Stimulated activated CD8-positive, alpha-beta memory T cell treated with anti-CD3 and anti-CD28 coated beads, Interleukin-15, amount 100 ng/mL, for 24 hours (primary cell): ENCODE data around the gene ICA1.

ENCODE experiments used
- DNase-seq: peaks from one replicate; pipeline ENCODE4 v3.0.0-alpha.2; 2020; ENCODE audit warnings: low read depth

The ICA1 gene

DNA sequence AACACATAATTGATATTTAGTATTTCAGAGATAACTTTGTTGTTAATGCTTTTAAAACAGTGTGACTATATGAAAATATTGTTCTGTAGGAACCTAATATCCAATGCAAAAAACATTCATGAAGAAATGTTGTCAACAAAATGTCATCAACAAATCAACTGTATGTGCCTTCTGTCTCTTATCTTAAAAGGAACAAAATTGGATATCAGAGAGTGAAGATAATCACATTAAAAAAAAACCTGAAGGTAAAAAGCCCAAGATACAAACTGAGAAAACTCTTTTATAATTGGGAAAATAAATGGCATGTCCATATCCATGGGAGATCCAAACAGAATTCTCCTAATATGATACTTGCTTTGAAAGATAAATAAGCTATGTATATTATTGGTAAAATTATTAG, 33.9 kb downstream of the ICA1 start:
- DNase-seq: no peak

DNA sequence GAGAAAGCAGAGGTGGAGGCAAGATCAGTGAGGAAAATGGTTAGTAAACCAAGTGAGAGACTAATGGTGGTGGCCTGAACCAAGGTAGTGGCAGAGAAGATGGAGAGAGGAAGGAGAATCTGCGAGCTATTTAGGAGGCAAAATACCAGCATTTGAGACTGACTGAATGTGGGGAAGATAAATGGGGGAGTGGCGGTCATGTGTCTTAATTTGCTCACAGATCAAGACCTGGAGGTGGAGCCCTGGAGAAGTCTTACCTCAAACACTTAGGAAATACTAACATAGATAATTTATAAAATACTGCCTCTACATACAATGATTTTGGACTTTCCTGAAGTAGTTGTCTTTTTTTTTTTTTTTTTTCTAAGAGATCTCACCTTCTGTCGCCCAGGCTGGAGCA, 34.7 kb downstream of the ICA1 start:
- no peak for DNase-seq

DNA sequence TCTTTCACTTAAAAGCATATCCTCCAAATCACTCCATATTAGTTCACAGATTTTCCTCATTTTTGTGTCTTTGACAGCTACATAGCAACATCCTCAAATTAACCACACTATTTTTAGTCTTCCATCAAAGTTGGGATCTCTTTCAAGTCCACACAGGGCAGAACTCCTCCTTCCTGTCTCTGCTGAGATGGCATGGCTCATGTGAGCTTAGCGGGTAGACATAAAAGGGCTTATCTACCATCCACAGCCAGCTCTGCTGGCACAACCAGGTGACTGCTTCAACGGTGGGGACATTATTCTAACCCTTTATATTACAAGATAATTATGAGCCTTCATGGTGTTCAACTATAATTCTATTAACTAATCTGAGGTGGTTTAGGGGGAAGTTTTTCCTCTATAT, 35.5 kb downstream of the ICA1 start:
- DNase-seq: no peak

DNA sequence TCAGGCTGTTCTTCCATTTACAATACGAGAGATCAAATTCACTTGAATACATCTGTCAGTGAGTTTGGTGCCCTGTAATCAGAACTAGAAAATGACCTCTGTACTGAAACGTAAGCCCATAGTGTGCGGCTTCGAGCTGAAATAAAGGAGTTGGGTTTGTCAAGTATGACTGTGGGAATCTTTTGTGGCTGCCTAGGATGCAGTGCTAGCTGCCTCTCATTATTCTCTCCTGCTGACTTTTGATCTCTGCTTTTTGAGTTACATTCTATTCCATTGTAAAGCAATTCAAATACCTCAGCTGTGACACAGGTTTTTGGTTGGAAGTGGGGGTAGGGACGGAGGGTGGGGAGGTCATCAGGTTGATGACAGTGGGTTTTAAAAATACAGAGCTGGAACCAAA, 40.4 kb downstream of the ICA1 start:
- DNase-seq: no peak

DNA sequence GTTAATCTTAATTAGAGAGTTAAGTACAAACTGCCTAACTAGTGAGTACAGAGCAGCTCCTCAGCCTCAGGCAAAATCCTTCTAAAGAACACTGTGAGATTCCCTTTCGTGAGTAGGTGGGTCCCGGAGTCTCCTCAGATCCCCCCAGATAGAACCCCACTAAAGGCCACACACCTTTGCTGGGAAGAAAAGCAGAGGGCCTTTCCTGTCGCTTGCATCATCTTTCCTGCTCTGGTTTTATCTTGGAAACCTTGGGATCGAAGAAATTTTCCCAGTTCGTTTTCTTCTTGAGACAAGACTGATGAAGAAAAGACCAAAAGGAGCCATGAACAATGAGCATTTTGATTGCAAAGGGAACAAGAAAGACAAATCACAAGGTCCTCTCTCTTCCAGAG, 40.9 kb downstream of the ICA1 start:
- no peak for DNase-seq

- DNase-seq: no peak
Observed at GRCh38 chr7:8220376-8221100, 41.4 kb downstream of the ICA1 start.

- DNase-seq: no peak
Observed at GRCh38 chr7:8217200-8218068, 44.5 kb downstream of the ICA1 start.

DNA sequence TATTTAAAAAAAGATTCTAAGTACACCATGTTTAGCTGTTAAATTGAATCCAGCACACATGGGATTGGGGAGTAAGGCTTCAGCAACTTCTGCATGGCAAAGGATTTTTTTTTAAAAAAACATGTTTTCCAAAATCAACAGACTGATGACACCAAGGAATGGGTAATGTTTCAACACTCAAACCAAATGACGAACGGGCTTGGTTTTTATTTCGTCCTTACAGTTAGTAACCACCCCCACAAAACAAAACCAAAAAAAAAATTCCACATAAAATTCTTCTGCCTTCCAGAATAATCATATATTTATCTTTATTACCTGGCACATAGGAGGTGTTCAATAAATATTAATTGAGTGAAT, 45.7 kb downstream of the ICA1 start:
- DNase-seq: no peak

- DNase-seq: no peak
Observed at GRCh38 chr7:8215648-8216333, 46.2 kb downstream of the ICA1 start.

DNA sequence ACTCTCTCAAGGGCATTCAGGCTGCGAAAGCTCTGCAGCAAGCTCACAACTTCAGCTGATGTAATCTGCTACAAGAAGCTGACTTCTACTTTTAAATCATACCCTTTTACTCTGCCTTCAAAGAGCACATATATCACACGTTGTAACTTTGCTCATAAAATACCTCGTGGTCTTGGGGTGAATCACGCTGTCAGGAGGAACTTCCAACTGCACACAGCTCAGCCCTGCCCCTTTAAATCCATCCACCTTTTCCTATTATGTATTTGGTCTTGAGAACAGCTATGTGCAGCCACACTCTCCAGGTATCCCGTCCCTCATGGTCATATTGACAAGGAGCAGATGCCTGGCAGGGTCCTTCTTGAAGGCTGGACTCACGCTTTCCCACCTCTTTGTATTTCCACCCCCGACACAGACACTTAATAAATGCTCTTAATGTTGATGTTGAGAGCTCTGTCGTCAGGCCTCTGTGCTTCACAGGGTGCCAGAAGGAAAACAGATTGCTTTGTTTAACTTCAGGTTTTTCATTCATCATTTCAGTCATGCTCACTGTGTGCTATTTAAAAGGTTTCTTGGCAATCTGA, 47.6 kb downstream of the ICA1 start:
- DNase-seq: no peak

DNA sequence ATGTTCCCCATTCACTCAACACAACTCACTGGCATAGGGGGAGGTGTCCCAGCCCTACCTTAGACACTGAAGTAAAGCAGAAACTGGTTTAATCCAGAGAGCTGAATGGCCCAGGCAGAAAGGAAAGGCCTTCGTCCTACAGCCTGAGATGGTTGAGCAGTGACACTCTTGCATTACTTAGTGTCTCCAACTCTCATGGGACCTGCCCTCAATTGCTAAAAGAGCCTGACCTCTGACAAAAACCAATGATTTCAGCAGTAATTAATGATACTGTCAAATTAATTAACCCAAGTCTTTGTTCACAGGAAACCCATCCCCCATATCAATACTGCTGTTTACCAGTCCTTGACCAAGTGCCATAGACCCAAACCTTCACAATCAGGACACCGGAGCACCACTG, 48.6 kb downstream of the ICA1 start:
- no peak for DNase-seq

DNA sequence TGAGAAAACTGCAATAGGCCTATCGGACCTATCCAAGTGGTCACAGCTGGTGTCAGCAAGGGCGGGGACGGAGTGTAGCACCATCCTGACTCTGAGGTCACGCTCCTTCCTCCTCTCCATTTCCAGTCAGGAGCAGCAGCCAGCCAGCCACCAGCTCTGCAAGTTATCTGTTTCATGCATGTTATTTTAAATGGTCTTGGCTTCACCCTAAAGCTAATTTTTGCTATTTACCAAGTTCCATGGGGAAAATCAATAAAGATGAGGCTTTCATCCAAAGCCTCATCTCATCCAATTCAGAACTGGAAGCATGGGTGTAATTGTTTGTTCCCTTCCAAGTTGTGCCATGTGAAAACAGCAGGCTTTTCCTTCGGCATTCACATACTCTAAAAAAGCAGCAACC, 49.3 kb downstream of the ICA1 start:
- no peak for DNase-seq

DNA sequence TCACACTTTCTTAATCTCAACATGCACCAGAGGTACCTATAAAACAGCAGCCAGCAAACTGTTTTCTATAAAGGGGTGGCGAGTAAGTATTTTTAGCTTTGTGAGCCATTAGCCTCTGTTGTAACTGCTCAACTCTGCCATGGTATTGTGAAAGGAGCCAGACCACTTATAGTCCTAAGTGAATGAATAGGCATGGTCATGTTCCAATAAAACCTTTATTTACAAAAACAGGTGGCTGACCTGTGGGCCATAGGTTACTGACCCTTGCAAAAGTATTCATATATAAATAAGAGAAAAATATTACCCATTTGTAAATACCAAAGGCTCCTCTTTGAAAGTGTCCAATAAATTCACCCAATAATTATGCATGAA, 50.3 kb downstream of the ICA1 start:
- no peak for DNase-seq

DNA sequence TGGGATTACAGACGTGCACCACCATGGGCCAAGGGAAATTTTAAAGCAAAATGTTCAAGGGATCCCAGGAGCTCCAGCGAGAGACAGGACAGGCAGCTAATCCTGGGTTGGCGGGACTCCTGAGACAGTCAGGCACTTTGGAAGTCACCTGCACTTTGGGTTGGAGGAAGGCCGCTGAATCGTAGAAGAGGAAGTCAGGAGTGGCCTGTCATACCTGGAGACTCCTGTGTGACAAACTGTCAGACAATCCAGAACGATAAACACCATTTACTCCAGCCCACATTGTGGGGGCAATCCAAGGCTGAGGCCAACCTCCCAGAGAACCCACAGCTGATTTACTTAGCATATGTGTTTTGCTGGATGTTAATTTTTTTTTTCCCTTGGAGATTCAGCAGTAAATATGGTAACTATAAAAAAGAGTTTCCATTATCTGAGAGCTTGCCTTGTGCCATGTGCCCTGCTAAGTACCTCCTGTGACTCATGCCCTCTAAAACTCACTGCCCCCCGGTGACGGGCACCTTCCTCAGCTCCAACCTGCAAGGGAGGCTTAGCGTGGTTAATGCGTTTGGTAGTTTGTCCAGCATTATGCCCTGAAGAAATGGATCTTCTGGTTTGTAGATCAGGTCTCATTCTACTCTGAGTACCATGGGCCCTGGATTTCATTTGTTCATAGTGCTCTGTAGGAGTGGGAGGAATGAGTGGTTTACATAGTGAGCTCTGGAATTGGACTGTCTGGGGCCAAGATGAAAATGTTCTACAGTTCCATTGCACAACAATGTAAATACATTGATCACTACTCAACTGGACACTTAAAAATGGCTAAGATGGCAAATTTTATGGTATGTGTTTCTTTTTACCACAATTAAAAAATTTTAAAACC, 50.9 kb downstream of the ICA1 start:
- DNase-seq: no peak

- DNase-seq: no peak
Observed at GRCh38 chr7:8209353-8209752, 52.6 kb downstream of the ICA1 start.

DNA sequence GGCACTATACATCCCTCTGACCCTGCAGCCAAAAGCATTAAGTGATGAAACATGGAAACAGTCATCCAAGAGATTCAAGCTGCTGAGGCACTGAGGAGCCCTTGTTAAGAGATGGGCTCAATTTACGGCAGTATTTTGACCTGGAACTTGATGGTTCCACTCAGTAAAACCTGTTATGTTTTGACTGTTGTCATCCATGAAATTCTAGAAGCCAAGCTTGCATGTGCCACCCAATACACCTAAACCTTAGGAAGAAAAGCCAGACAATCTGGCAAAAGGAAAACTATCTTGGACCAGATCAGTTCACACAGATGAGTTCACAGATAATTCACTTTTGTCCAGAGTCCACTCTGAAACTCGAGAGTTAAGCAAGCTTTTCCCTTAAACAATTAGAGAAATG, 53.2 kb downstream of the ICA1 start:
- DNase-seq: no peak

DNA sequence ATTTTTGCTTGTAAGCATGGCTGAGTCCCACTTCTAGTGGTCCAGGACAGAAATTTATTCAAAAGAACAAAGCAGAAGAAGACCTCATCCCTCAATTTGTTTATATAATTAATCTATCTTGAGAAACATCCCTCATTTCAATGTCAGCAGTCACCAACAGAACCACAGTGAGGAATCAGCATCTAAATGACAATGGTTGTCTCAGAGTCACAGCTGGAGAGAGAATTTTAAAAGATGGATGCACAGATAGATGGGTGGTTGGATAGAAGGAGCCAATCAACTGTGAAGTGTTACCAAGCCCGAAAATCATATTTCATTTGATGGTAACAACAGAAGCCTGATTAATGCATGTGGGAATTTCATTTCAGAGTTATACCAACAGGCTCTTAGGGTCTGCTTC, 55.0 kb downstream of the ICA1 start:
- DNase-seq: no peak

GRCh38 chr7:8205537-8205936, 56.4 kb downstream of the ICA1 start:
- DNase-seq: no peak

GRCh38 chr7:8205031-8205387, 57.0 kb downstream of the ICA1 start:
- DNase-seq: no peak

GRCh38 chr7:8204339-8205030, 57.5 kb downstream of the ICA1 start:
- DNase-seq: no peak

DNA sequence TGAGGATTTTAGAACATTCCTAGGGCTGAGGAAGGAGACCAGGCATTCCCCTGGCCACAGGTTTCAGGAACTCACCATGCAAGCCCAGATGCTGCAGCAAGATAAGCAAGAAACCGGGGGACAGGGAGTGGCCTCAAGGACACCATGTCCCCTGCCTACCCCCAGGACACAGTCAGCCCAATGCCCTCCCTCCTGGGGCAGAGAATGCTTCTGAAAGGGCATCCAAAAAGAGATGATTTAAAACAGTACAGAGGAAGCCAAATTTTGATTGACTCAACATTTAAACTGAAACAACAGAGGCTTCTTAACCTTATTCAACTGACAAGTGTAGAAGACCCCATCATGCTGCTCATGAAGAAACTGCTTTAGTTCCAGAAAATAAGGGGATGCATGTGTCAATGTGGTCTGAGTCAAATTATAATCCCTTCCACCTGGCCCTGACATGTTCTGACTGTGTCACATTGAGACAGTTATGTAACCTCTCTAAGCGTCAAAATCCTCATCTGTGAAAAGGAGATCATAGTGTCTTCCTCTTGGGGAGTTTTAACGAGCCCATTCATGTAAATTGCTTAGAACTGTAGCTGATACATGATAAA, 60.0 kb downstream of the ICA1 start:
- no peak for DNase-seq
